GM18873 (cell line): Measurements from ENCODE around the gene KRTAP5-6.

Experiments
- ATAC-seq: cut with Tn5 transposase; IDR thresholded peaks from one replicate; pipeline ENCODE4 v1.9.1; 2021; ENCODE audit warnings: mild to moderate bottlenecking, moderate library complexity, moderate number of reproducible peaks; ENCODE audit not compliant: unreplicated experiment, low FRiP score

Gene KRTAP5-6

GRCh38 chr11:1730059-1730629 is 33.1 kb downstream of the KRTAP5-6 start:
- ATAC-seq, result no peak

- ATAC-seq, result no peak
These were observed 34.6 kb downstream of the KRTAP5-6 start for GRCh38 chr11:1731451-1732059.

- ATAC-seq, result no peak
These were observed 35.5 kb downstream of the KRTAP5-6 start for GRCh38 chr11:1732418-1733008.

GRCh38 chr11:1733009-1733715 is 36.2 kb downstream of the KRTAP5-6 start:
- no peak for ATAC-seq

- ATAC-seq, result no peak
These were observed 37.0 kb downstream of the KRTAP5-6 start for GRCh38 chr11:1733716-1734640.

GRCh38 chr11:1734641-1735081 is 37.7 kb downstream of the KRTAP5-6 start:
- ATAC-seq, result no peak

GRCh38 chr11:1735271-1735670 is 38.3 kb downstream of the KRTAP5-6 start:
- ATAC-seq, result no peak

- ATAC-seq, result no peak
These were observed 39.5 kb downstream of the KRTAP5-6 start for GRCh38 chr11:1736447-1736992.

- no peak for ATAC-seq
These were observed 40.2 kb downstream of the KRTAP5-6 start for GRCh38 chr11:1737080-1737757.

GRCh38 chr11:1738380-1738779 is 41.4 kb downstream of the KRTAP5-6 start:
- no peak for ATAC-seq

GRCh38 chr11:1739576-1739975 is 42.6 kb downstream of the KRTAP5-6 start:
- ATAC-seq, result no peak

- no peak for ATAC-seq
These were observed 44.0 kb downstream of the KRTAP5-6 start for GRCh38 chr11:1740786-1741530.

- no peak for ATAC-seq
These were observed 44.7 kb downstream of the KRTAP5-6 start for GRCh38 chr11:1741741-1742140.

GRCh38 chr11:1742371-1742770 is 45.4 kb downstream of the KRTAP5-6 start:
- no peak for ATAC-seq

GRCh38 chr11:1742869-1743584 is 46.0 kb downstream of the KRTAP5-6 start:
- no peak for ATAC-seq

- no peak for ATAC-seq
These were observed 46.7 kb downstream of the KRTAP5-6 start for GRCh38 chr11:1743585-1744136.

GRCh38 chr11:1744137-1744886 is 47.3 kb downstream of the KRTAP5-6 start:
- ATAC-seq, result no peak
